A549 (cell line): ENCODE data around the gene GATA3. TPM values are rescaled to one million over a fixed set of nuclear protein-coding genes. Genes with fewer than 3 reads are reported as not detected.

ENCODE experiments used
- ATAC-seq, 2 experiments: fragments of 200-7000 bp in 1 of 2; fragments of >200 bp in 1 of 2; cut with Nextera tagmentation in 1 of 2; cut with Tn5 transposase in 1 of 2; 3 replicates each; pipeline versions ENCODE4 v1.8.0 to v1.9.1; 2018 to 2020; ENCODE audit warnings: mild to moderate bottlenecking in 1 of 2, moderate library complexity in 1 of 2
- CTCF ChIA-PET: fragments of 300-600 bp; sonication (Branson Sonifier 250); formaldehyde crosslinking; extraction: SDS; loops from one replicate; lab custom pipeline; 2021; ENCODE audit warnings: antibody characterized with exemption, inconsistent platforms; lab: Yijun Ruan, JAX
- POLR2A ChIA-PET: fragments of 350-600 bp; formaldehyde crosslinking; extraction: SDS; loops from one replicate; lab custom pipeline; 2021; ENCODE audit warnings: antibody characterized with exemption, inconsistent platforms; lab: Yijun Ruan, JAX
- DNase-seq, 2 experiments: peaks; one replicate each; pipeline versions ENCODE4 v3.0.0 to v3.0.0-alpha.2; 2011 to 2016; ENCODE audit warnings: low read depth in 1 of 2, low spot score in 1 of 2
- FAIRE-seq: peaks from 2 replicates; lab custom pipeline; 2011; peaks lifted over from hg19 to GRCh38; lab: Jason Lieb, UNC
- H3K27ac ChIP-seq, 2 experiments: fragments of >200 bp; sonication (Bioruptor Twin); formaldehyde crosslinking; 3 replicates each; pipeline ENCODE4 v1.5.1; 2016 to 2017
- H3K4me1 ChIP-seq: fragments of >200 bp; sonication (Bioruptor Twin); formaldehyde crosslinking; 3 replicates; pipeline ENCODE4 v1.6.1; 2016
- H3K4me2 ChIP-seq: fragments of >200 bp; sonication (Bioruptor Twin); formaldehyde crosslinking; 3 replicates; pipeline ENCODE4 v1.6.1; 2016
- H3K4me3 ChIP-seq: fragments of >200 bp; sonication (Bioruptor Twin); formaldehyde crosslinking; 3 replicates; pipeline ENCODE4 v1.5.1; 2016
- H3K9me3 ChIP-seq: fragments of >200 bp; sonication (Bioruptor Twin); formaldehyde crosslinking; 3 replicates; pipeline ENCODE4 v1.6.1; 2016
- BHLHE40 ChIP-seq: IDR thresholded peaks from 2 replicates; pipeline ENCODE4 v1.6.1; 2012; ENCODE audit warnings: low read depth, low read length, inconsistent platforms
- CHD4 ChIP-seq: fragments of 200-600 bp; sonication (generic); IDR thresholded peaks from 2 replicates; pipeline ENCODE4 v1.6.1; 2016; ENCODE audit warnings: antibody characterized with exemption, mild to moderate bottlenecking, borderline replicate concordance
- EHMT2 ChIP-seq: fragments of 200-600 bp; sonication (generic); IDR thresholded peaks from 2 replicates; pipeline ENCODE4 v1.6.1; 2016; ENCODE audit warnings: antibody characterized with exemption, low read depth, mild to moderate bottlenecking, moderate library complexity
- EP300 ChIP-seq, 2 experiments: fragments of >200 bp; sonication (Bioruptor Twin); formaldehyde crosslinking; IDR thresholded peaks; 2 replicates in 1 of 2; 3 replicates in 1 of 2; pipeline ENCODE4 v1.6.1; 2016 to 2017
- ESRRA ChIP-seq: fragments of 150-350 bp; IDR thresholded peaks from 2 replicates; pipeline ENCODE4 v1.6.1; 2014; ENCODE audit warnings: mild to moderate bottlenecking, low read length, borderline replicate concordance
- FOSB ChIP-seq: fragments of 250-450 bp; sonication (Bioruptor Pico); IDR thresholded peaks from 2 replicates; pipeline ENCODE4 v1.5.0; 2020; ENCODE audit warnings: mild to moderate bottlenecking, moderate library complexity
- FOXS1 ChIP-seq: fragments of 250-450 bp; sonication (Bioruptor Pico); IDR thresholded peaks from 2 replicates; pipeline ENCODE4 v1.5.0; 2020; ENCODE audit warnings: mild to moderate bottlenecking, moderate library complexity
- HDAC2 ChIP-seq: fragments of 200-600 bp; sonication (generic); IDR thresholded peaks from 2 replicates; pipeline ENCODE4 v1.6.1; 2016
- JUN ChIP-seq, 2 experiments: fragments of >200 bp; sonication (Bioruptor Twin); formaldehyde crosslinking; IDR thresholded peaks; 2 replicates in 1 of 2; 3 replicates in 1 of 2; pipeline ENCODE4 v1.6.1; 2016 to 2017
- JUNB ChIP-seq: fragments of >200 bp; sonication (Bioruptor Twin); formaldehyde crosslinking; IDR thresholded peaks from 2 replicates; pipeline ENCODE4 v1.6.1; 2016
- KDM5A ChIP-seq: fragments of 200-600 bp; sonication (generic); IDR thresholded peaks from 2 replicates; pipeline ENCODE4 v1.6.1; 2016; ENCODE audit warnings: antibody characterized with exemption, mild to moderate bottlenecking
- MAFK ChIP-seq: fragments of 450-650 bp; IDR thresholded peaks from 2 replicates; pipeline ENCODE4 v1.6.1; 2014; ENCODE audit not compliant: partially characterized antibody
- NFE2L2 ChIP-seq: fragments of 150-350 bp; conservative IDR thresholded peaks from 2 replicates; pipeline ENCODE4 v1.6.1; 2014; ENCODE audit warnings: low read length
- POLR2A ChIP-seq: IDR thresholded peaks from 2 replicates; pipeline ENCODE4 v1.6.1; 2012; ENCODE audit warnings: mild to moderate bottlenecking, low read length
- POLR2AphosphoS2 ChIP-seq: conservative IDR thresholded peaks from 2 replicates; pipeline ENCODE4 v1.6.1; 2012; ENCODE audit warnings: low read length, improper control_type of control experiment, inconsistent platforms
- TFCP2L1 ChIP-seq: fragments of 250-450 bp; sonication (Bioruptor Pico); IDR thresholded peaks from 2 replicates; pipeline ENCODE4 v1.5.0; 2021; ENCODE audit warnings: mild to moderate bottlenecking
- WGBS: methylation state at CpG from one replicate; pipeline ENCODE4 v1.1.6; 2017; ENCODE audit errors: missing lambda C conversion rate; 5-methylcytosine and 5-hydroxymethylcytosine counted together
- polyA plus RNA-seq, 4 experiments: library from polyadenylated mRNA; depleted of rRNA in 3 of 4; stranded (reverse); fragments of >200 nt; fragmentation: RNase III in 1 of 4; extraction: RNeasy Plus Mini Kit Qiagen cat#74134 plus additional on column Dnase treatment in 1 of 4; gene quantifications; 2 replicates in 3 of 4; 3 replicates in 1 of 4; pipeline ENCODE4 v1.2.3, GENCODE V29; 2011 to 2017
- TF ChIP-seq, protein P1 (sequence below): fragments of 150-350 bp; IDR thresholded peaks from 2 replicates; pipeline ENCODE4 v1.6.1; 2014; ENCODE audit warnings: low read depth, mild to moderate bottlenecking, low read length
- TF ChIP-seq, protein P2 (sequence below): IDR thresholded peaks from 2 replicates; pipeline ENCODE4 v1.6.1; 2012
- TF ChIP-seq, protein P3 (sequence below): IDR thresholded peaks from 2 replicates; pipeline ENCODE4 v1.6.1; 2012; ENCODE audit warnings: low read depth, borderline replicate concordance
- TF ChIP-seq, protein P4 (sequence below): fragments of 250-450 bp; sonication (Bioruptor Pico); IDR thresholded peaks from 2 replicates; pipeline ENCODE4 v1.5.0; 2020; ENCODE audit warnings: low read depth, mild to moderate bottlenecking, moderate library complexity

The GATA3 gene
- polyA plus RNA-seq, 2 of the 4 experiments (the other 2 are of a cell fraction): 1.3 to 3.5 TPM

DNA sequence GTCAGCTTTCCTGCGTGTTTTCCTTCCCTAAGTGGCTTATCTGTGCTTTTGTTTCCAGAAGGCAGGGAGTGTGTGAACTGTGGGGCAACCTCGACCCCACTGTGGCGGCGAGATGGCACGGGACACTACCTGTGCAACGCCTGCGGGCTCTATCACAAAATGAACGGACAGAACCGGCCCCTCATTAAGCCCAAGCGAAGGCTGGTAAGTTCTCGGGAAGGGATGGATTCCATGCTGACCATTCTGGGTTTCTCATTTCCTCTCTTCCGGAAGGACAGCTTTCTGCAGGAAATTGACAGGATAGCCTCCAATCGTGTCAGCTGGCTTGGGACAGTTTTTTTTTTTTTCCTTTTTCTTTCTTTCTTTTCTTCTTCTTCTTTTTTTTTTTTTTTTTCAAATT is 9.4 kb downstream of the GATA3 start:
- H3K9me3 ChIP-seq: no peaks in the 10 kb centered on the region
- H3K4me1 ChIP-seq: peaks cover 9% of the 10 kb centered on the region
- WGBS: 91% methylated on average over 13 of the region's 13 CpGs
- CTCF ChIA-PET: interaction anchor here (1.7 kb wide), 1 partner anchor 1145 kb away, joined by 4 read pairs; no protein-coding TSS in a partner anchor
- POLR2A ChIA-PET: interaction anchor here (0.7 kb wide), 2 partner anchors 96 to 546 kb away, joined by 3 to 4 read pairs; no protein-coding TSS in a partner anchor
- H3K4me3 ChIP-seq: no peak overlapping the region
- DNase-seq (no peak), ATAC-seq (no peak), FAIRE-seq (no peak)
- TF ChIP-seq, protein P1, sequence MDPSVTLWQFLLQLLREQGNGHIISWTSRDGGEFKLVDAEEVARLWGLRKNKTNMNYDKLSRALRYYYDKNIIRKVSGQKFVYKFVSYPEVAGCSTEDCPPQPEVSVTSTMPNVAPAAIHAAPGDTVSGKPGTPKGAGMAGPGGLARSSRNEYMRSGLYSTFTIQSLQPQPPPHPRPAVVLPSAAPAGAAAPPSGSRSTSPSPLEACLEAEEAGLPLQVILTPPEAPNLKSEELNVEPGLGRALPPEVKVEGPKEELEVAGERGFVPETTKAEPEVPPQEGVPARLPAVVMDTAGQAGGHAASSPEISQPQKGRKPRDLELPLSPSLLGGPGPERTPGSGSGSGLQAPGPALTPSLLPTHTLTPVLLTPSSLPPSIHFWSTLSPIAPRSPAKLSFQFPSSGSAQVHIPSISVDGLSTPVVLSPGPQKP: no peak
- no peak for TF ChIP-seq BHLHE40
- no peak for TF ChIP-seq MAFK
- H3K4me2 ChIP-seq: no peak overlapping the region
- no peak overlapping the region for H3K27ac ChIP-seq

DNA sequence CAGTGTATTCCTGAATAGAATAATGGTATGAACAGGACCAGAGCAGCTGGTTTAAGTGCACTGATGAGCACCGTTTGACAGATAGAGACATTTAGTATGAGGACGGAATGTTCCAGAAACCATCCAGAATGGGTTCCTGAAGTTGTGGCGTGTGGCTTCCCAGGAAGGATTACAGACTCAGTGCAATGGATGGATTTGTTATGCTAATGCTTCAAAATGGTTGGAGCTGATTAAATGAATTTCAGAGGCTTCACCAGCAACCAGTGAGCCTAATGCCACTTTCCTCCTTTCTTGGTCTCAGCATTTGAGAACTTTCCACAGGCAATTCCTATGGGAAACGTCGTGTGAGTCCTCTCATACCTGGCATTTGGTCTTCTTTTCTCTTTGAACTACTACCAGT is 9.9 kb downstream of the GATA3 start:
- H3K4me2 ChIP-seq: no peak overlapping the region
- no peaks in the 10 kb centered on the region for H3K9me3 ChIP-seq
- H3K4me1 ChIP-seq: peaks cover 9% of the 10 kb centered on the region
- H3K27ac ChIP-seq: no peak overlapping the region
- ChIA-PET POLR2A (interaction anchor here (0.7 kb wide), 1 partner anchor 95 kb away, joined by 3 read pairs; no protein-coding TSS in a partner anchor), CTCF (interaction anchor here (1.7 kb wide), 1 partner anchor 1145 kb away, joined by 4 read pairs; no protein-coding TSS in a partner anchor)
- ATAC-seq: no peak
- no peak for DNase-seq
- TF ChIP-seq EP300 (IDR thresholded peaks at IDR 0.05): no peak
- TF ChIP-seq ESRRA: no peak
- no peak for FAIRE-seq
- H3K4me3 ChIP-seq: no peak overlapping the region
- 72% methylated on average over 5 of the region's 5 CpGs for WGBS

DNA sequence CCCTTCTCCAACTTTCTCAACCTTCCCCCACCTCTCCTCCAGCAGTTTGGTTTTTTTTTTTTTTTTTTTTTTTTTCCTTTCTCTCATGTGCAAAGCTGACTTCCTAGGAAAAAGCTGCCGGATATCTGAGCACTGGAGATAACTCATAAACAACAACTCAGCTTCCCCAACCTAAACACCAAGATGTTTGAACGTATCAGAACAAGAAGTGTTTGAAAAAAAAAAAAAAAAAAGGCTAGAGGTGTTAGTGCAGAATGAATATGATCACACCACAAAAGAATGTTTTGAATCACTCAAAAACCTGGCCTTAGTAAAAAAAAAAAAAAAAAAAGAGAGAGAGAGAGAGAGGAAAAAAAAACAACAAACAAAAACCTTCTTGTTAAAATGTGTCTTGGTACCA is 11.2 kb downstream of the GATA3 start:
- Histone ChIP-seq H3K9me3 (no peaks in the 10 kb centered on the region), H3K27ac (no peak overlapping the region), H3K4me3 (no peak overlapping the region), H3K4me1 (peaks cover 9% of the 10 kb centered on the region), H3K4me2 (peak overlapping the region; percentile 31; the same call in 2 of the 3 replicates)
- CTCF ChIA-PET: no interaction called here
- POLR2A ChIA-PET: interaction anchor here (0.6 kb wide), 1 partner anchor 110 kb away, joined by 3 read pairs; no protein-coding TSS in a partner anchor
- no peak for ATAC-seq
- FAIRE-seq: no peak
- no peak for DNase-seq
- 71% methylated on average over 2 of the region's 2 CpGs for whole genome bisulfite sequencing
- TF ChIP-seq TFCP2L1 (CRISPR knock-in tag) (no peak), BHLHE40 (no peak)
- TF ChIP-seq, protein P2, sequence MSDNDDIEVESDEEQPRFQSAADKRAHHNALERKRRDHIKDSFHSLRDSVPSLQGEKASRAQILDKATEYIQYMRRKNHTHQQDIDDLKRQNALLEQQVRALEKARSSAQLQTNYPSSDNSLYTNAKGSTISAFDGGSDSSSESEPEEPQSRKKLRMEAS: no peak

DNA sequence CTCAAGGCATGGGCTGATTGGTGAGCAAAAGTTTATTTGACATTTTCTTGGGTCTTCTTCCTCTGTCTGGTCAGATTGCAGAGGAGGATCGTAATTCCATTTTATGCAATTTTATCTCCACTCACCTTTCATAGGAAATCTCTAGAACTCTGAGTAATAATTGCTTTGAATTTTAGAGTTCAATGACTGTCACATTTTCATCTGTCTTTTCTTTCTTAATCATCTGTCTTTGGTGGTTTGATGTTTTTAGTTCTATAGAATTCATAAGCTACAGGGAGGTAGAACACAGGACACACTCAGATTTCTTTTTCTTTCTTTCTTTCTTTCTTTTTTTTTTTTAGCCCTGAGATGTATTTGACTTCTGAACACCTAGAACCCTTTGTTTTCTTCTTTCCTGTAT is 11.6 kb downstream of the GATA3 start:
- POLR2A ChIA-PET: no interaction called here
- no peak for FAIRE-seq
- TF ChIP-seq POLR2AphosphoS2 (no peak), JUN (IDR thresholded peaks at IDR 0.05) (no peak), FOSB (CRISPR knock-in tag) (no peak), HDAC2 (no peak), JUNB (no peak), CHD4 (no peak), NFE2L2 (no peak), BHLHE40 (no peak), FOXS1 (CRISPR knock-in tag) (no peak), KDM5A (no peak), POLR2A (no peak), EHMT2 (no peak)
- TF ChIP-seq, protein P2: no peak
- TF ChIP-seq, protein P3, sequence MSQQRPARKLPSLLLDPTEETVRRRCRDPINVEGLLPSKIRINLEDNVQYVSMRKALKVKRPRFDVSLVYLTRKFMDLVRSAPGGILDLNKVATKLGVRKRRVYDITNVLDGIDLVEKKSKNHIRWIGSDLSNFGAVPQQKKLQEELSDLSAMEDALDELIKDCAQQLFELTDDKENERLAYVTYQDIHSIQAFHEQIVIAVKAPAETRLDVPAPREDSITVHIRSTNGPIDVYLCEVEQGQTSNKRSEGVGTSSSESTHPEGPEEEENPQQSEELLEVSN: no peak
- TF ChIP-seq, protein P4, sequence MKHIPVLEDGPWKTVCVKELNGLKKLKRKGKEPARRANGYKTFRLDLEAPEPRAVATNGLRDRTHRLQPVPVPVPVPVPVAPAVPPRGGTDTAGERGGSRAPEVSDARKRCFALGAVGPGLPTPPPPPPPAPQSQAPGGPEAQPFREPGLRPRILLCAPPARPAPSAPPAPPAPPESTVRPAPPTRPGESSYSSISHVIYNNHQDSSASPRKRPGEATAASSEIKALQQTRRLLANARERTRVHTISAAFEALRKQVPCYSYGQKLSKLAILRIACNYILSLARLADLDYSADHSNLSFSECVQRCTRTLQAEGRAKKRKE: no peak
- ATAC-seq: no peak
- DNase-seq: no peak
- Histone ChIP-seq H3K4me3 (no peak overlapping the region), H3K4me2 (no peak overlapping the region), H3K27ac (no peak overlapping the region), H3K9me3 (no peaks in the 10 kb centered on the region), H3K4me1 (peaks cover 9% of the 10 kb centered on the region)
- CTCF ChIA-PET: interaction anchor here (0.6 to 1.3 kb wide), 2 partner anchors 136 to 251 kb away, joined by 3 read pairs; no protein-coding TSS in a partner anchor
- WGBS: 95% methylated on average over 1 of the region's 1 CpG
